Measurements from ENCODE around the gene CAPN3. TPM values are rescaled to one million over a fixed set of nuclear protein-coding genes. Genes with fewer than 3 reads are reported as not detected.

Gene CAPN3
- total and polyA plus RNA-seq, 9 donors, result 186 to 453 (median 358) TPM

DNA sequence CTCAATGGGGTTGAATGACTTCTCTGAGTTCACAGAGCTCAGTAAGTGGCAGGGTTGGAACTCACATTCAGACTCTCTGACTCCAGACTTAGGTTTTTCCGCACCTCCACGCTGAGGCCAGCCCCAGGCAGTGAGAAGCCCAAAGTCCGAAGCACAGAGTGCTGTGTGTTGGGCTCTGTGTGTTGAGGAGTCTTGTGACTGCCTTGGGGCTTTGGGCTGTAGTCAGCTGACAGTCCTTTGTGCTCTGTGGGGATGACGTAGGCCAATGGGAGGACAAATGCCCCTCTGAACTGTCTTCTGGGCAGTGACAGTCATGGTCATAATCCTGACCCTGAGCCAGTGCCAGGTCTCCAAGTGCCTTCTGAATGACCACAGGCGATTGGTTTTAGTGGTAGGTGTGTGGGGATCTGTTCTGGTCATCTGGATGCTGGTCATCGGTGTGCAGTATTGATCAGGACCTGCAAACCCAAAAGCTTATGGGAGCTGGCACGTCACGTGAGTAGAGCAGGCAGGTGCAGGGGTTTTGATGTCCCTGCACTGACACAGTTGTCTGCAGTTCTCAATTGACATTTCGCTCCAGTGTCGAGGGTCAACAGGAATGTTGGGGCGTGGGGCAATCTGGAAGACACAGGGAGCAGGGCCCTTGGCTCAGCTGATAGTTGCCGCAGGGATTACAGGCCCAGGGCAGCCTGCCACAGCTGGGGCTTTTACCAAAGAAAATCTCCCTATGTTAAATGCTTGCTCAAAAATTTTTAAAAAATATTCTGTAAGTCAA lies 45.3 kb downstream of the CAPN3 start:
- 83% methylated on average over 7 of the region's 12 CpGs for WGBS (ENCODE audit: insufficient coverage)

DNA sequence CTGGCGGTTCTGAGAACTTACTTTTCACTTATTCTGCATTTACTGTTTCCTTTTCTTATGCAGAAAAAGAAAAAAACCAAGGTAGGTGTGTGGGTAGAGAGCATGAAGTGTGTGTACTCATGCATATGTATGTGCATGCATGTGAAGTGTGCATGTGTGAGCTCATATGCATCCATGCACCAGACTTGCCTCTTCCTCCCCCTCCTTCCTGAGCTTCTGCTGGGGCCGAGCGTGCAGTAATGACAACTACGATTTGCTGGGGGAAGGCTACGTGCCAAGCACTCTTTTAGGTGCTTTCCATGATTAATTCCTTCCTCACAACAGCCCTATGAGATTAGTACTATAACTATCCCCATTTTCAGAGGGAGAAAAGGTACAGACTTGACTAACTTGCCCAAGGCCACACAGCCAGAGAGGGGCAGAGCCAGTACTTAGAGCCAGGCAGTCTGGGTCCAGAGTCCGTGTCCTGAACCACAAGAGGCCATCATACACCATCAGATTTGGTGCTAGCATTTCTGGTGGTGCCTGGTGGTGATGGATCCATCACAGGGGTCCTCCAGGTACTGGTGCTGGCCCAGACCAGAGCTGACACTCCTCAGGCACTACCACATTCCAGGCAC lies 46.7 kb downstream of the CAPN3 start:
- peaks cover 10% of the 10 kb centered on the region for H3K4me1 ChIP-seq (ENCODE audit: control insufficient read depth, insufficient read depth, low read length)
- no peaks in the 10 kb centered on the region for H3K27me3 ChIP-seq (ENCODE audit: control insufficient read depth, insufficient read depth, low read length)
- peaks cover 64% of the 10 kb centered on the region for H3K36me3 ChIP-seq (ENCODE audit: control insufficient read depth, insufficient read depth, low read length)
- DNase-seq, result no peak
- H3K9me3 ChIP-seq (replicated peaks; ENCODE audit: control insufficient read depth, low read depth, low read length), result no peaks in the 10 kb centered on the region
- no peak overlapping the region for H3K27ac ChIP-seq (ENCODE audit: low read length)
- 67% methylated on average over 1 of the region's 6 CpGs for WGBS (ENCODE audit: insufficient coverage)
- H3K4me3 ChIP-seq (ENCODE audit: low read length), result no peak overlapping the region

More for the DNA sequence above, 45.3 kb downstream of the CAPN3 start:
- Histone ChIP-seq H3K27ac (ENCODE audit: low read length) (peak overlapping the region; percentile 52), H3K9me3 (replicated peaks; ENCODE audit: control insufficient read depth, low read depth, low read length) (no peaks in the 10 kb centered on the region), H3K4me3 (ENCODE audit: low read length) (no peak overlapping the region), H3K4me1 (ENCODE audit: control insufficient read depth, insufficient read depth, low read length) (peaks cover 10% of the 10 kb centered on the region), H3K27me3 (ENCODE audit: control insufficient read depth, insufficient read depth, low read length) (no peaks in the 10 kb centered on the region), H3K36me3 (ENCODE audit: control insufficient read depth, insufficient read depth, low read length) (peaks cover 52% of the 10 kb centered on the region)
- DNase-seq, result peak; percentile 31

DNA sequence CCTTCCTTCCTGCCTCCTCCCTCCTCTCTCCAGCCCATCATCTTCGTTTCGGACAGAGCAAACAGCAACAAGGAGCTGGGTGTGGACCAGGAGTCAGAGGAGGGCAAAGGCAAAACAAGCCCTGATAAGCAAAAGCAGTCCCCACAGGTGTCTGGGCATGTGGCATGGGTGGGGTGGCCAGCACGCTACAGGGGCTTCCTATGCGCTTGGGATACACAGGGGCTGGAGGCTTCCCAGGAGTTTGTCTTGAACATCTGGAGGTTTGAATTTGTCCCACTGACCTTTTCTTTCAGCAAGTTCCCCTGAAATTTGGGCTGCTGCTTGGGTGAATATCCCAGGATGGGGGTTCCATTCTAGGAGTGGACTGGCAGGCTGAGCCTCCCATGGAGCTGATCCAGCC lies 48.9 kb downstream of the CAPN3 start:
- Histone ChIP-seq H3K4me3 (ENCODE audit: low read length) (no peak overlapping the region), H3K36me3 (ENCODE audit: control insufficient read depth, insufficient read depth, low read length) (peaks cover 69% of the 10 kb centered on the region), H3K27me3 (ENCODE audit: control insufficient read depth, insufficient read depth, low read length) (no peaks in the 10 kb centered on the region), H3K27ac (ENCODE audit: low read length) (no peak overlapping the region), H3K4me1 (ENCODE audit: control insufficient read depth, insufficient read depth, low read length) (peaks cover 10% of the 10 kb centered on the region), H3K9me3 (replicated peaks; ENCODE audit: control insufficient read depth, low read depth, low read length) (no peaks in the 10 kb centered on the region)
- WGBS (ENCODE audit: insufficient coverage), result 69% methylated on average over 4 of the region's 4 CpGs
- DNase-seq, result no peak

DNA sequence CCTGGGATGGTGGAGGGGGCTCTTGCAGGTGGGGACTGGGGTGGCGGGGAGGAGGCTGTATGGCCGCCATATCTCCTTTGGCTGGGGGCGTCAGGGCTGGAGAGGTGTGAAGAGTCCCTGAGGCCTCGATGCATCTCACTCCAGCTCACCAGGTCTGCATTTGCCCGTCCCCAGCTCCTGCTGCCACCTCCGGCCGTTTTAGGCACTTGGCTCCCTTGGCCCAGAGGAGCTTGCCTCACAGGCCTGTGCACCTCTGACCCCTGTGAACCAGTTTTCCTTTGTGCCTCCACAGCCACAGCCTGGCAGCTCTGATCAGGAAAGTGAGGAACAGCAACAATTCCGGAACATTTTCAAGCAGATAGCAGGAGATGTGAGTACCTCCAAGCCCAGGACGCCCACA lies 49.7 kb downstream of the CAPN3 start:
- H3K4me1 ChIP-seq (ENCODE audit: control insufficient read depth, insufficient read depth, low read length), result peaks cover 10% of the 10 kb centered on the region
- peaks cover 66% of the 10 kb centered on the region for H3K36me3 ChIP-seq (ENCODE audit: control insufficient read depth, insufficient read depth, low read length)
- WGBS (ENCODE audit: insufficient coverage), result 75% methylated on average over 5 of the region's 9 CpGs
- H3K4me3 ChIP-seq (ENCODE audit: low read length), result no peak overlapping the region
- H3K27me3 ChIP-seq (ENCODE audit: control insufficient read depth, insufficient read depth, low read length), result no peaks in the 10 kb centered on the region
- H3K27ac ChIP-seq (ENCODE audit: low read length), result no peak overlapping the region
- no peaks in the 10 kb centered on the region for H3K9me3 ChIP-seq (replicated peaks; ENCODE audit: control insufficient read depth, low read depth, low read length)
- DNase-seq, result no peak

DNA sequence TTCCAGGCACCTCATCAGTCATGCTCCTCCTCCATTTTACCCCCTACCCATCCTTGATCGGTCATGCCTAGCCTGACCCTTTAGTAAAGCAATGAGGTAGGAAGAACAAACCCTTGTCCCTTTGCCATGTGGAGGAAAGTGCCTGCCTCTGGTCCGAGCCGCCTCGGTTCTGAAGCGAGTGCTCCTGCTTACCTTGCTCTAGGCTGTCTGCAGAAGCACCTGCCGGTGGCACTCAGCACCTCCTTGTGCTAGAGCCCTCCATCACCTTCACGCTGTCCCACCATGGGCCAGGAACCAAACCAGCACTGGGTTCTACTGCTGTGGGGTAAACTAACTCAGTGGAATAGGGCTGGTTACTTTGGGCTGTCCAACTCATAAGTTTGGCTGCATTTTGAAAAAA lies 52.6 kb downstream of the CAPN3 start:
- Histone ChIP-seq H3K4me3 (ENCODE audit: low read length) (no peak overlapping the region), H3K27me3 (ENCODE audit: control insufficient read depth, insufficient read depth, low read length) (no peaks in the 10 kb centered on the region), H3K9me3 (replicated peaks; ENCODE audit: control insufficient read depth, low read depth, low read length) (no peaks in the 10 kb centered on the region), H3K27ac (ENCODE audit: low read length) (no peak overlapping the region), H3K36me3 (ENCODE audit: control insufficient read depth, insufficient read depth, low read length) (peaks cover 75% of the 10 kb centered on the region), H3K4me1 (ENCODE audit: control insufficient read depth, insufficient read depth, low read length) (no peaks in the 10 kb centered on the region)
- DNase-seq, result no peak
- 98% methylated on average over 6 of the region's 7 CpGs for WGBS (ENCODE audit: insufficient coverage)

DNA sequence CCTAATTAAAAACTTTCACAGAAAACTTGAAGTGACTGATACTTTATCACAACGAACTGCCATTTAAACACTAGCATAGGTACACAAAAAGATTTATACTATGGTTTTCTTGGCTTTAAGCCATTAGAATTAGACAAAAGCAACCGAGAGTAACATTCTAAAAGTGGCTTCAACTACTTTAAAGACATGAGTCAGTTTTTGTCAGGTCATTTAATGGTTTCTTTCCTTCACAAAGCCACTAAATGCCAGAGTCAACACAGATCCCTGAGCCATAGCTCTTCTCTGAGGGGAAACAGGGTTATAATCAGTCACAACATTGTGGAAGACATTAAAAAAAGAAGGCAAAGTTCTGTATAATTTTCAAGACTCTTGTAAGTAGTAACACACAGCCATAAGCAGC lies 54.6 kb downstream of the CAPN3 start:
- Histone ChIP-seq H3K4me1 (ENCODE audit: control insufficient read depth, insufficient read depth, low read length) (no peaks in the 10 kb centered on the region), H3K36me3 (ENCODE audit: control insufficient read depth, insufficient read depth, low read length) (peaks cover 71% of the 10 kb centered on the region), H3K4me3 (ENCODE audit: low read length) (no peak overlapping the region), H3K27me3 (ENCODE audit: control insufficient read depth, insufficient read depth, low read length) (no peaks in the 10 kb centered on the region), H3K9me3 (replicated peaks; ENCODE audit: control insufficient read depth, low read depth, low read length) (no peaks in the 10 kb centered on the region), H3K27ac (ENCODE audit: low read length) (no peak overlapping the region)
- no peak for DNase-seq
- no CpG with 5 or more reads among the region's 2 CpGs for WGBS (ENCODE audit: insufficient coverage)

DNA sequence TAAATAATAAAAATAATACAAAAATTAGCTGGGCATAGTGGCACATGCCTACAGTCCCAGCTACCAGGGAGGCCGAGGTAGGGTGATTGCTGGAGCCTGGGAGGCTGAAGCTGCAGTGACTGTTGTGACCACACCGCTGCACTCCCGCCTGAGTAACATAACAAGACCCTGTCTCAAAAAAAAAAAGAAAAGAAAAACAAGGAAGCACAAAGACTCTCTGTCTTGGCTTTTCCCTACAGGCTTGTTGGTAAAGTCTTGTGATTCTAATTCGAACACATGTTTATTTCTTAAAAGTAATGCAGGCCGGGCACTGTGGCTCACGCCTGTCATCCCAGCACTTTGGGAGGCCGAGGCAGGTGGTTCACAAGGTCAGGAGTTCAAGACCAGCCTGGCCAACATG lies 60.1 kb downstream of the CAPN3 start:
- no peak for DNase-seq
- H3K9me3 ChIP-seq (replicated peaks; ENCODE audit: control insufficient read depth, low read depth, low read length), result no peaks in the 10 kb centered on the region
- WGBS (ENCODE audit: insufficient coverage), result 68% methylated on average over 3 of the region's 7 CpGs
- H3K27me3 ChIP-seq (ENCODE audit: control insufficient read depth, insufficient read depth, low read length), result no peaks in the 10 kb centered on the region
- no peak overlapping the region for H3K27ac ChIP-seq (ENCODE audit: low read length)
- peaks cover 73% of the 10 kb centered on the region for H3K36me3 ChIP-seq (ENCODE audit: control insufficient read depth, insufficient read depth, low read length)
- no peaks in the 10 kb centered on the region for H3K4me1 ChIP-seq (ENCODE audit: control insufficient read depth, insufficient read depth, low read length)
- no peak overlapping the region for H3K4me3 ChIP-seq (ENCODE audit: low read length)

DNA sequence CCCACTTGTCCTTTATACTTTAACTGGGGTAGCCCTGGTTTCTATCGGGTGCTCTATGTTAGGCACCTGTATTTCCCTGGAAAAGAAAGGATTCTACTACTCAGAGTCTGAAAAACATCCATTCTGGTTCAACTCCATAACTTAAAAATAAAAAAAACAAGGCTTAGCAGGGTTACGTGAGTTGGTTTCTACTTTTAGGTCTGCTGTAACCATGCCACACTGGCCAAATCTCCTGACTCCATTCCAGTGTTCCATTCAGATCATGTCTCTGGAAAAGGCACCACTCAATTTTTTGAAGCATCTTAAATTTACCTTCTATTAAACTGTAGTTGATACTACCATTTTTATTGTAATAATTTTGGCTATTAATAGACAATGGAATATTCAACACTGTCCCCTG lies 62.1 kb downstream of the CAPN3 start:
- 75% methylated on average over 1 of the region's 2 CpGs for WGBS (ENCODE audit: insufficient coverage)
- DNase-seq, result no peak
- Histone ChIP-seq H3K4me3 (ENCODE audit: low read length) (no peak overlapping the region), H3K27me3 (ENCODE audit: control insufficient read depth, insufficient read depth, low read length) (no peaks in the 10 kb centered on the region), H3K9me3 (replicated peaks; ENCODE audit: control insufficient read depth, low read depth, low read length) (no peaks in the 10 kb centered on the region), H3K36me3 (ENCODE audit: control insufficient read depth, insufficient read depth, low read length) (peaks cover 76% of the 10 kb centered on the region), H3K27ac (ENCODE audit: low read length) (no peak overlapping the region), H3K4me1 (ENCODE audit: control insufficient read depth, insufficient read depth, low read length) (no peaks in the 10 kb centered on the region)

DNA sequence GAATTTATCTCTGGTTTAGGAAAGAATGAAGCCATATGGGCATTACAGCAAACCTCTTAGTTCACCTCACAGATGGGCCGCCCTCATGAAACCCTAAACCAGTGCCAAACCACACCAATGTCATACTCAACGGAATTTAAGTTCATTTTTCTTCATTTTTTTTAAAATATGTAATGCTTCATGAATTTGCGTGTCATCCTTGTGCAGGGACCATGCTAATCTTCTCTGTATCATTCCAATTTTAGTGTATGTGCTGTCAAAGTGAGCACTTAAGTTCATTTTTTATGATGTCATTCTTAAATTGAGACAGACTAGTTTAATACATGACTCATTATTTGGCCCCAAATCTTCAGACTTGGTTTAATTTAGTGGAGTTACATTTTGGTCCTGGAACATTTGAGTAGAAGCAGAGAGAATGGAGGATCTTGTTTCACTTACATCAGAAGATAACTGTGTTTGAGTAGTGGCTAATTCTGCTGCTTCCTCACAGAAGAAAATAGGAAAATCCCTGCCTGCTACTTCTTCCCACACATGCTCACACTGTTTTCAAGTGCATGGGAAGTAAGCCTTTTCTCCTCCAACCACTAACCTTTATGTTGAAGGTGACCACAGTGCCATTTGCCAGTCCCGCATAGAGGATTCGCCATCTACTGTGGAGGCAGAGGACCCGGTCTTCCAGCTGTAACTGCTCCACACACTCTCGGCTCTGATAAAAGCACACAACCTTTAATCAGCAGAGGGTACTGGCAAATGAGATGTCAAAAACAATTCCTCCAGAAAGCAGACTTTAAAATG lies 68.3 kb downstream of the CAPN3 start:
- WGBS (ENCODE audit: insufficient coverage), result 40% methylated on average over 1 of the region's 7 CpGs
- Histone ChIP-seq H3K4me3 (ENCODE audit: low read length) (no peak overlapping the region), H3K36me3 (ENCODE audit: control insufficient read depth, insufficient read depth, low read length) (peaks cover 69% of the 10 kb centered on the region), H3K27me3 (ENCODE audit: control insufficient read depth, insufficient read depth, low read length) (no peaks in the 10 kb centered on the region), H3K27ac (ENCODE audit: low read length) (no peak overlapping the region), H3K9me3 (replicated peaks; ENCODE audit: control insufficient read depth, low read depth, low read length) (no peaks in the 10 kb centered on the region), H3K4me1 (ENCODE audit: control insufficient read depth, insufficient read depth, low read length) (no peaks in the 10 kb centered on the region)
- peak; percentile 62 for DNase-seq

DNA sequence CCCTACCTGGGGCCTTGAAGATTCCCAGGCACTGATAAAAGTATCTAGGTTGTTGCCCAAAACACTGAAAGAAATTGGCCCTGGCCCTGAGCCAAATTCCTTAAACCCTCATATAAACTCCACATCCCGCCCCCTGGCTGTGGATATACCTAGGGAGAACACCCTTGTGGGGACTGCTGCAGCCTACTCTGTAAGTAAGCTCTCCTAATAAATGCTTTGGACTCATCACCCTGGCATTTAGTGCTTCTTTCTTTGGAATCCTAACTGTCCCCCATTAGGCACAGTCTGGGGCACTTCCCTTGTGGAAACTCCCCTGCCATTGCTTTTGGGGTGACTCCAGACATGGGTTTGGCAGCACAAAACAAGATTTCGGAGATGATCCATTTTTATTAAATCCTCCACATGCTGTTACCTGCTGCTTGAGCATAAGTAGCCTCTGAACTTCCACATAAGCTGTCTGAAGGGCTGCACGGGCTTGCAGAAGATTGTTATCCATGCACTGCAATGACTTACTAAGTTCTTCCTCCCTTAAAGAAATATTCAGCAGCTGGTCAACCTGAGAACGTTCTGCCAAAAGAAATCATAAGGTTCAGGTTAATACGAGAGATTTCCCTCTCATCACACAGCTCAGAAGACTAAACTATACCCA lies 85.2 kb downstream of the CAPN3 start:
- H3K36me3 ChIP-seq (ENCODE audit: control insufficient read depth, insufficient read depth, low read length), result peaks cover 67% of the 10 kb centered on the region
- no peaks in the 10 kb centered on the region for H3K27me3 ChIP-seq (ENCODE audit: control insufficient read depth, insufficient read depth, low read length)
- H3K27ac ChIP-seq (ENCODE audit: low read length), result no peak overlapping the region
- H3K4me1 ChIP-seq (ENCODE audit: control insufficient read depth, insufficient read depth, low read length), result peaks cover 3% of the 10 kb centered on the region
- 57% methylated on average over 2 of the region's 5 CpGs for WGBS (ENCODE audit: insufficient coverage)
- H3K4me3 ChIP-seq (ENCODE audit: low read length), result no peak overlapping the region
- H3K9me3 ChIP-seq (replicated peaks; ENCODE audit: control insufficient read depth, low read depth, low read length), result no peaks in the 10 kb centered on the region
- no peak for DNase-seq

Measured in muscle of leg (tissue), 11 donors.